NB4 (cell line): Measurements from ENCODE around the gene KIAA1958.

ENCODE experiments used
- CTCF ChIP-seq: IDR thresholded peaks from one replicate; pipeline ENCODE4 v1.5.1; 2012; ENCODE audit warnings: low read depth, low read length
- POLR2A ChIP-seq: IDR thresholded peaks from 2 replicates; pipeline ENCODE4 v1.6.1; 2011; ENCODE audit warnings: mild to moderate bottlenecking; ENCODE audit not compliant: insufficient read length; ENCODE audit errors: extremely low read depth

- TF ChIP-seq CTCF = no peak
- no peak for TF ChIP-seq POLR2A
These were observed 71.8 kb downstream of the KIAA1958 start for GRCh38 chr9:112558476-112558875.
